BLaER1 (cell line): ENCODE measurements around the gene QSER1.
"Not testable (repeated sequence)": the region's sequence is repeated elsewhere in the genome, so short reads cannot be mapped to it uniquely, and the experiment has no call there.

ENCODE experiments used
- H3K27ac ChIP-seq: shearing (Covaris generic); formaldehyde crosslinking; 2 replicates; pipeline ENCODE4 v1.8.1; 2022
- H3K27me3 ChIP-seq: shearing (Covaris generic); formaldehyde crosslinking; 2 replicates; pipeline ENCODE4 v1.8.1; 2022
- H3K36me3 ChIP-seq: shearing (Covaris generic); formaldehyde crosslinking; 2 replicates; pipeline ENCODE4 v1.8.1; 2022
- H3K4me1 ChIP-seq: shearing (Covaris generic); formaldehyde crosslinking; 2 replicates; pipeline ENCODE4 v1.8.1; 2022
- H3K4me2 ChIP-seq: shearing (Covaris generic); formaldehyde crosslinking; 2 replicates; pipeline ENCODE4 v1.8.1; 2022
- H3K4me3 ChIP-seq: shearing (Covaris generic); formaldehyde crosslinking; 2 replicates; pipeline ENCODE4 v1.8.1; 2022
- H3K9ac ChIP-seq: shearing (Covaris generic); formaldehyde crosslinking; 2 replicates; pipeline ENCODE4 v1.8.1; 2022
- H3K9me3 ChIP-seq: shearing (Covaris generic); formaldehyde crosslinking; 2 replicates; pipeline ENCODE4 v1.8.1; 2022
- H4K20me1 ChIP-seq: shearing (Covaris generic); formaldehyde crosslinking; 2 replicates; pipeline ENCODE4 v1.8.1; 2022
- Cebpa-rat ChIP-seq: shearing (Covaris generic); IDR thresholded peaks from 2 replicates; pipeline ENCODE4 v1.8.1; 2022

QSER1 gene

GRCh38 chr11:32921204-32921603 is 28.6 kb downstream of the QSER1 start:
- H3K27ac ChIP-seq, result no peak overlapping the region

GRCh38 chr11:32931606-32932005 is 39.0 kb downstream of the QSER1 start:
- Histone ChIP-seq H3K27me3 (no peaks in the 10 kb centered on the region), H3K36me3 (peaks cover 75% of the 10 kb centered on the region), H3K9ac (no peak overlapping the region), H3K4me3 (no peak overlapping the region), H3K4me1 (no peaks in the 10 kb centered on the region), H3K27ac (no peak overlapping the region), H3K9me3 (peaks cover 8% of the 10 kb centered on the region; the same call in 1 of the 2 replicates), H4K20me1 (peaks cover 17% of the 10 kb centered on the region), H3K4me2 (no peak overlapping the region)
- no peak for TF ChIP-seq Cebpa-rat

More at GRCh38 chr11:32921204-32921603, 28.6 kb downstream of the QSER1 start:
- Histone ChIP-seq H3K9ac (no peak overlapping the region), H4K20me1 (peaks cover 74% of the 10 kb centered on the region), H3K36me3 (peaks cover 47% of the 10 kb centered on the region), H3K4me2 (no peak overlapping the region), H3K4me3 (no peak overlapping the region), H3K9me3 (peaks cover 15% of the 10 kb centered on the region; the same call in 1 of the 2 replicates), H3K27me3 (no peaks in the 10 kb centered on the region), H3K4me1 (no peaks in the 10 kb centered on the region)
- no peak for TF ChIP-seq Cebpa-rat

- peaks cover 8% of the 10 kb centered on the region; the same call in 1 of the 2 replicates for H3K9me3 ChIP-seq
Measured at GRCh38 chr11:32932196-32932595, 39.6 kb downstream of the QSER1 start.

GRCh38 chr11:32935462-32936029 is 42.9 kb downstream of the QSER1 start:
- Histone ChIP-seq H3K4me1 (no peaks in the 10 kb centered on the region), H3K9ac (no peak overlapping the region), H3K36me3 (peaks cover 95% of the 10 kb centered on the region), H3K27ac (no peak overlapping the region), H3K4me2 (no peak overlapping the region), H3K27me3 (no peaks in the 10 kb centered on the region), H4K20me1 (peaks cover 16% of the 10 kb centered on the region; the same call in 1 of the 2 replicates), H3K4me3 (no peak overlapping the region), H3K9me3 (peaks cover 18% of the 10 kb centered on the region)
- TF ChIP-seq Cebpa-rat, result no peak

More at GRCh38 chr11:32932196-32932595, 39.6 kb downstream of the QSER1 start:
- Histone ChIP-seq H3K27me3 (no peaks in the 10 kb centered on the region), H3K4me2 (no peak overlapping the region), H3K4me1 (no peaks in the 10 kb centered on the region), H4K20me1 (peaks cover 17% of the 10 kb centered on the region), H3K4me3 (no peak overlapping the region), H3K9ac (no peak overlapping the region), H3K27ac (no peak overlapping the region), H3K36me3 (peaks cover 78% of the 10 kb centered on the region)
- TF ChIP-seq Cebpa-rat, result no peak

- peaks cover 16% of the 10 kb centered on the region; the same call in 1 of the 2 replicates for H4K20me1 ChIP-seq
- not testable (repeated sequence) for H3K27ac ChIP-seq, H3K4me3 ChIP-seq, H3K27me3 ChIP-seq, H3K4me2 ChIP-seq, H3K9ac ChIP-seq, H3K4me1 ChIP-seq
- H3K36me3 ChIP-seq, result peaks cover 92% of the 10 kb centered on the region
- H3K9me3 ChIP-seq, result peaks cover 18% of the 10 kb centered on the region
Measured at GRCh38 chr11:32936178-32936577, 43.6 kb downstream of the QSER1 start.

- peaks cover 18% of the 10 kb centered on the region for H3K9me3 ChIP-seq
- H3K4me3 ChIP-seq, H3K27me3 ChIP-seq, H3K9ac ChIP-seq, H3K4me2 ChIP-seq, H3K4me1 ChIP-seq, H3K27ac ChIP-seq: not testable (repeated sequence)
- peaks cover 81% of the 10 kb centered on the region for H3K36me3 ChIP-seq
- peaks cover 16% of the 10 kb centered on the region; the same call in 1 of the 2 replicates for H4K20me1 ChIP-seq
Measured at GRCh38 chr11:32937283-32937682, 44.7 kb downstream of the QSER1 start.

- H3K27me3 ChIP-seq, result no peaks in the 10 kb centered on the region
- no peak for TF ChIP-seq Cebpa-rat
- H4K20me1 ChIP-seq, result peaks cover 16% of the 10 kb centered on the region; the same call in 1 of the 2 replicates
- H3K36me3 ChIP-seq, result peaks cover 64% of the 10 kb centered on the region
- H3K27ac ChIP-seq, result no peak overlapping the region
- H3K4me1 ChIP-seq, result no peaks in the 10 kb centered on the region
- H3K4me3 ChIP-seq, result no peak overlapping the region
- peaks cover 18% of the 10 kb centered on the region for H3K9me3 ChIP-seq
- H3K4me2 ChIP-seq, result no peak overlapping the region
- H3K9ac ChIP-seq, result no peak overlapping the region
Measured at GRCh38 chr11:32939046-32939445, 46.4 kb downstream of the QSER1 start.

- Histone ChIP-seq H3K4me1 (no peaks in the 10 kb centered on the region), H3K4me2 (no peak overlapping the region), H3K9me3 (peaks cover 12% of the 10 kb centered on the region), H3K9ac (no peak overlapping the region), H3K36me3 (peaks cover 56% of the 10 kb centered on the region), H3K4me3 (no peak overlapping the region), H4K20me1 (peaks cover 16% of the 10 kb centered on the region; the same call in 1 of the 2 replicates), H3K27me3 (no peaks in the 10 kb centered on the region), H3K27ac (no peak overlapping the region)
- TF ChIP-seq Cebpa-rat, result no peak
Measured at GRCh38 chr11:32939866-32940265, 47.3 kb downstream of the QSER1 start.

- TF ChIP-seq Cebpa-rat, result no peak
Measured at GRCh38 chr11:32940865-32941264, 48.3 kb downstream of the QSER1 start.

GRCh38 chr11:32947978-32948377 is 55.4 kb downstream of the QSER1 start:
- H4K20me1 ChIP-seq, result peaks cover 18% of the 10 kb centered on the region; the same call in 1 of the 2 replicates
- H3K4me1 ChIP-seq, result no peaks in the 10 kb centered on the region
- no peak overlapping the region for H3K4me3 ChIP-seq
- H3K27me3 ChIP-seq, result no peaks in the 10 kb centered on the region
- H3K9me3 ChIP-seq, result no peaks in the 10 kb centered on the region; the same call in 1 of the 2 replicates
- no peak overlapping the region for H3K9ac ChIP-seq
- peaks cover 30% of the 10 kb centered on the region for H3K36me3 ChIP-seq
- H3K27ac ChIP-seq, result no peak overlapping the region
- no peak for TF ChIP-seq Cebpa-rat
- no peak overlapping the region for H3K4me2 ChIP-seq

More at GRCh38 chr11:32940865-32941264, 48.3 kb downstream of the QSER1 start:
- Histone ChIP-seq H4K20me1 (peaks cover 16% of the 10 kb centered on the region; the same call in 1 of the 2 replicates), H3K36me3 (peaks cover 46% of the 10 kb centered on the region), H3K4me1 (no peaks in the 10 kb centered on the region), H3K27ac (no peak overlapping the region), H3K27me3 (no peaks in the 10 kb centered on the region), H3K4me3 (no peak overlapping the region), H3K9me3 (peaks cover 10% of the 10 kb centered on the region), H3K4me2 (no peak overlapping the region), H3K9ac (no peak overlapping the region)
